Measurements from ENCODE around the gene CADPS. TPM values are rescaled to one million over a fixed set of nuclear protein-coding genes. Genes with fewer than 3 reads are reported as not detected.
A peak's percentile ranks its signal among the peaks of the same experiment; 100 is the strongest.

The CADPS gene
- total and polyA plus RNA-seq, 9 of the 15 experiments (the other 6 are each of a cell fraction or from before 2014, with no cell fraction given) = not detected

- WGBS (ENCODE audit: insufficient coverage, low coverage, missing lambda C conversion rate) = 2% methylated on average over 6 of the region's 6 CpGs
- Histone ChIP-seq H3K27ac (ENCODE audit: extremely low read depth, low read depth, low read length) (no peak overlapping the region), H3K4me1 (replicated peaks in 1 of 2; ENCODE audit: control insufficient read depth in 2 of 2, insufficient read depth in 2 of 2, low read length in 2 of 2) (no peaks in the 10 kb centered on the region), H3K27me3 (ENCODE audit: control insufficient read depth in 2 of 2, insufficient read depth in 2 of 2, low read length in 2 of 2) (no peaks in the 10 kb centered on the region), H3K4me3 (no peak overlapping the region), H3K9me3 (replicated peaks; ENCODE audit: control insufficient read depth, insufficient read depth, low read depth, low read length) (no peaks in the 10 kb centered on the region), H3K4me2 (ENCODE audit: insufficient read depth, low read length) (no peak overlapping the region), H3K36me3 (ENCODE audit: control insufficient read depth, insufficient read depth, low read length) (no peaks in the 10 kb centered on the region), H4K20me1 (replicated peaks; ENCODE audit: control insufficient read depth, insufficient read depth, low read length) (no peaks in the 10 kb centered on the region), H2AFZ (ENCODE audit: low read depth, low read length) (no peak overlapping the region), H3K9me1 (ENCODE audit: control insufficient read depth, insufficient read depth, low read length) (no peaks in the 10 kb centered on the region), H3K9ac (ENCODE audit: insufficient read depth in 1 of 2, low read depth in 2 of 2, low read length in 2 of 2) (no peak overlapping the region), H3K79me2 (ENCODE audit: control insufficient read depth, insufficient read depth, low read length) (no peaks in the 10 kb centered on the region)
- in situ Hi-C loops (cut with MboI) (no loop called here), intact Hi-C loops (cut with micrococcal nuclease) (no loop called here)
- no peak for ATAC-seq
- CTCF ChIA-PET (ENCODE audit: low intra/inter-chr PET ratio) = no interaction called here
- POLR2A ChIA-PET = no interaction called here
- TF ChIP-seq, protein P1, sequence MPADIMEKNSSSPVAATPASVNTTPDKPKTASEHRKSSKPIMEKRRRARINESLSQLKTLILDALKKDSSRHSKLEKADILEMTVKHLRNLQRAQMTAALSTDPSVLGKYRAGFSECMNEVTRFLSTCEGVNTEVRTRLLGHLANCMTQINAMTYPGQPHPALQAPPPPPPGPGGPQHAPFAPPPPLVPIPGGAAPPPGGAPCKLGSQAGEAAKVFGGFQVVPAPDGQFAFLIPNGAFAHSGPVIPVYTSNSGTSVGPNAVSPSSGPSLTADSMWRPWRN (IDR thresholded peaks at IDR 0.05; ENCODE audit: low read depth) = no peak
- TF ChIP-seq, protein P2, sequence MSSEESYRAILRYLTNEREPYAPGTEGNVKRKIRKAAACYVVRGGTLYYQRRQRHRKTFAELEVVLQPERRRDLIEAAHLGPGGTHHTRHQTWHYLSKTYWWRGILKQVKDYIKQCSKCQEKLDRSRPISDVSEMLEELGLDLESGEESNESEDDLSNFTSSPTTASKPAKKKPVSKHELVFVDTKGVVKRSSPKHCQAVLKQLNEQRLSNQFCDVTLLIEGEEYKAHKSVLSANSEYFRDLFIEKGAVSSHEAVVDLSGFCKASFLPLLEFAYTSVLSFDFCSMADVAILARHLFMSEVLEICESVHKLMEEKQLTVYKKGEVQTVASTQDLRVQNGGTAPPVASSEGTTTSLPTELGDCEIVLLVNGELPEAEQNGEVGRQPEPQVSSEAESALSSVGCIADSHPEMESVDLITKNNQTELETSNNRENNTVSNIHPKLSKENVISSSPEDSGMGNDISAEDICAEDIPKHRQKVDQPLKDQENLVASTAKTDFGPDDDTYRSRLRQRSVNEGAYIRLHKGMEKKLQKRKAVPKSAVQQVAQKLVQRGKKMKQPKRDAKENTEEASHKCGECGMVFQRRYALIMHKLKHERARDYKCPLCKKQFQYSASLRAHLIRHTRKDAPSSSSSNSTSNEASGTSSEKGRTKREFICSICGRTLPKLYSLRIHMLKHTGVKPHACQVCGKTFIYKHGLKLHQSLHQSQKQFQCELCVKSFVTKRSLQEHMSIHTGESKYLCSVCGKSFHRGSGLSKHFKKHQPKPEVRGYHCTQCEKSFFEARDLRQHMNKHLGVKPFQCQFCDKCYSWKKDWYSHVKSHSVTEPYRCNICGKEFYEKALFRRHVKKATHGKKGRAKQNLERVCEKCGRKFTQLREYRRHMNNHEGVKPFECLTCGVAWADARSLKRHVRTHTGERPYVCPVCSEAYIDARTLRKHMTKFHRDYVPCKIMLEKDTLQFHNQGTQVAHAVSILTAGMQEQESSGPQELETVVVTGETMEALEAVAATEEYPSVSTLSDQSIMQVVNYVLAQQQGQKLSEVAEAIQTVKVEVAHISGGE (CRISPR knock-in tag; IDR thresholded peaks at IDR 0.05) = 0 out of 6 replicates have a peak, but pooled peaks of 1 of the 3 experiments have one; percentile 37
- no peak for TF ChIP-seq ZBED1 (IDR thresholded peaks at IDR 0.05)
- FAIRE-seq = no peak
- no peak for DNase-seq (ENCODE audit: extremely low read depth in 1 of 4, low spot score in 3 of 4)
- no TSS peak for BruUV-seq (replicated peaks)
Measured at GRCh38 chr3:62453448-62453847, 421.8 kb downstream of the CADPS start.

Measured in K562 (cell line).